Spleen (tissue), 11 donors: ENCODE measurements around the gene BANK1. TPM values are rescaled to one million over a fixed set of nuclear protein-coding genes. Genes with fewer than 3 reads are reported as not detected.

Experiments used
- DNase-seq: peaks from one replicate; pipeline ENCODE4 v3.0.0-alpha.2; 2020
- H3K27ac ChIP-seq, 8 donors: fragments of 200-600 bp; sonication (generic) in 7 of 8; 1 replicate in 4 of 8; 2 replicates in 4 of 8; pipeline versions ENCODE4 v1.5.0 to v1.8.0; 2016 to 2021; ENCODE audit warnings: inconsistent platforms in 4 of 8, mild to moderate bottlenecking in 4 of 8, moderate library complexity in 1 of 8
- H3K27me3 ChIP-seq, 7 donors: fragments of 200-600 bp; sonication (generic) in 6 of 7; replicated peaks in 1 of 7; 1 replicate in 4 of 7; 2 replicates in 3 of 7; pipeline versions ENCODE4 v1.5.0 to v1.8.0; 2016 to 2021; ENCODE audit warnings: inconsistent platforms in 3 of 7, mild to moderate bottlenecking in 1 of 7
- H3K36me3 ChIP-seq, 6 donors: fragments of 200-600 bp; sonication (generic) in 5 of 6; 1 replicate in 4 of 6; 2 replicates in 2 of 6; pipeline versions ENCODE4 v1.5.0 to v1.8.0; 2016 to 2021; ENCODE audit warnings: inconsistent platforms in 2 of 6
- H3K4me1 ChIP-seq, 6 donors: fragments of 200-600 bp; sonication (generic) in 5 of 6; 1 replicate in 3 of 6; 2 replicates in 3 of 6; pipeline versions ENCODE4 v1.5.0 to v1.8.0; 2016 to 2021; ENCODE audit warnings: inconsistent platforms in 3 of 6
- H3K4me3 ChIP-seq, 8 donors: fragments of 200-600 bp; sonication (generic) in 7 of 8; 1 replicate in 4 of 8; 2 replicates in 4 of 8; pipeline versions ENCODE4 v1.5.0 to v1.8.0; 2016 to 2021; ENCODE audit warnings: inconsistent platforms in 4 of 8, mild to moderate bottlenecking in 4 of 8, moderate library complexity in 2 of 8
- H3K9me3 ChIP-seq, 8 donors: fragments of 200-600 bp; sonication (generic) in 7 of 8; 1 replicate in 4 of 8; 2 replicates in 4 of 8; pipeline versions ENCODE4 v1.5.0 to v1.8.0; 2016 to 2021; ENCODE audit warnings: inconsistent platforms in 4 of 8
- POLR2A ChIP-seq, 3 donors: fragments of 450-650 bp; IDR thresholded peaks; one replicate each; pipeline ENCODE4 v1.5.1; 2017; ENCODE audit warnings: antibody characterized with exemption in 3 of 3, mild to moderate bottlenecking in 1 of 3
- POLR2AphosphoS5 ChIP-seq, 3 donors: sonication (generic); formaldehyde crosslinking; IDR thresholded peaks; one replicate each; pipeline ENCODE4 v1.5.1; 2017; ENCODE audit warnings: antibody characterized with exemption in 3 of 3
- WGBS, 5 donors: extraction: QIAGEN DNeasy Blood & Tissue Kit in 3 of 5; methylation state at CpG; one replicate each; pipeline versions ENCODE4 v1.1.5 to v1.1.7; 2013 to 2018; 5-methylcytosine and 5-hydroxymethylcytosine counted together
- intact Hi-C: fragments of 100-400 bp; cut with DNase I; formaldehyde crosslinking; loops from one replicate; pipeline ENCODE4 v1.15.0; 2023; ENCODE audit warnings: low total_unique reads
- polyA plus RNA-seq, 3 donors: library from polyadenylated mRNA; stranded (reverse); fragments of 200-250 nt; gene quantifications; one replicate each; pipeline ENCODE4 v1.2.1, GENCODE V29; 2013
- total RNA-seq, 7 donors: library from RNA; depleted of rRNA in 3 of 7; stranded (reverse); fragments of >200 nt in 3 of 7; fragmentation: NEBNext Ultra II Directional in 4 of 7; extraction: Animal tissue kit (Norgen Biotek cat#: 25700) in 4 of 7; gene quantifications; one replicate each; pipeline versions ENCODE4 v1.1.0 to v1.2.1, GENCODE V29; 2016 to 2021
- TF ChIP-seq, protein P1 (sequence below), 11 experiments: fragments of 200-600 bp in 7 of 11; fragments of 450-650 bp in 4 of 11; sonication (generic) in 4 of 11; IDR thresholded peaks in 8 of 11; conservative IDR thresholded peaks in 3 of 11; 1 replicate in 7 of 11; 2 replicates in 4 of 11; pipeline versions ENCODE4 v1.4.0 to v1.8.0; 2016 to 2021; ENCODE audit warnings: antibody characterized with exemption in 11 of 11, inconsistent platforms in 4 of 11, mild to moderate bottlenecking in 1 of 11
- donor health status: healthy with polysubstance abuse.
- donor health status: DM: no; HTN: no; CAD: no; lungs with moderate emphysema.
- donor health status: DM: no; HTN: no; CAD: no.
- donor health status: Bipolar disorder and iron deficiency.
- donor health status: healthy.
- donor health status: DM: no; HTN: no; CAD: no.
- donor health status: DM: yes; HTN: yes; CAD: no.

Gene BANK1
- total and polyA plus RNA-seq, 10 donors: 105 to 208 (median 139) TPM

DNA sequence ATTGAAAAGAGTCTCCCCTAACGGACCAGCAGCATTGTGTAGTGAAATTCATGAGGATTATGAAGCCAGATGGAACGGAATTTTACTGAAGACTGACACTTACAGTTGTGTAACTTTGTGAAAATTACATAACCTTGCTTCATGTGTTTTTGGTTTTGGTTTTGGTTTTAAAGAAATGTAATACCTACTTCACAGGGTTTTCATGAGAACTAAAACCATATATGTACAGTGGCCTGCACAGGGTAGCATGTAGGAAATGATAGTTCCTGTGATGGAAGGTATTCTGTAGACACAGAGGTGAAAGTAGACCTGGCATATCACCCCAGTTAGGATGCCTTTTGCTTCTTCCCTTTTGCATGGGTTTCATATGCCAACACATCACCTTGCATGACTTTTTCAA, 247.0 kb downstream of the BANK1 start:
- no peak overlapping the region for H3K27ac ChIP-seq
- 29 to 54% (median 33%) methylated on average over 2 of the region's 2 CpGs for WGBS, 5 donors
- no peaks in the 10 kb centered on the region for H3K27me3 ChIP-seq
- intact Hi-C loops: no loop called here
- no peaks in the 10 kb centered on the region for H3K9me3 ChIP-seq
- H3K4me3 ChIP-seq: no peak overlapping the region
- peaks cover 0 to 53% (median 0%) of the 10 kb centered on the region in 6 donors for H3K36me3 ChIP-seq
- no peak for DNase-seq
- H3K4me1 ChIP-seq: peaks cover 0 to 6% (median 0%) of the 10 kb centered on the region in 6 donors
- TF ChIP-seq, protein P1, sequence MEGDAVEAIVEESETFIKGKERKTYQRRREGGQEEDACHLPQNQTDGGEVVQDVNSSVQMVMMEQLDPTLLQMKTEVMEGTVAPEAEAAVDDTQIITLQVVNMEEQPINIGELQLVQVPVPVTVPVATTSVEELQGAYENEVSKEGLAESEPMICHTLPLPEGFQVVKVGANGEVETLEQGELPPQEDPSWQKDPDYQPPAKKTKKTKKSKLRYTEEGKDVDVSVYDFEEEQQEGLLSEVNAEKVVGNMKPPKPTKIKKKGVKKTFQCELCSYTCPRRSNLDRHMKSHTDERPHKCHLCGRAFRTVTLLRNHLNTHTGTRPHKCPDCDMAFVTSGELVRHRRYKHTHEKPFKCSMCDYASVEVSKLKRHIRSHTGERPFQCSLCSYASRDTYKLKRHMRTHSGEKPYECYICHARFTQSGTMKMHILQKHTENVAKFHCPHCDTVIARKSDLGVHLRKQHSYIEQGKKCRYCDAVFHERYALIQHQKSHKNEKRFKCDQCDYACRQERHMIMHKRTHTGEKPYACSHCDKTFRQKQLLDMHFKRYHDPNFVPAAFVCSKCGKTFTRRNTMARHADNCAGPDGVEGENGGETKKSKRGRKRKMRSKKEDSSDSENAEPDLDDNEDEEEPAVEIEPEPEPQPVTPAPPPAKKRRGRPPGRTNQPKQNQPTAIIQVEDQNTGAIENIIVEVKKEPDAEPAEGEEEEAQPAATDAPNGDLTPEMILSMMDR (IDR thresholded peaks at IDR 0.05 in 8 of 11, conservative IDR thresholded peaks at IDR 0.05 in 3 of 11): no peak
- no peak for TF ChIP-seq POLR2A (IDR thresholded peaks at IDR 0.05)
- no peak for TF ChIP-seq POLR2AphosphoS5 (IDR thresholded peaks at IDR 0.05)

DNA sequence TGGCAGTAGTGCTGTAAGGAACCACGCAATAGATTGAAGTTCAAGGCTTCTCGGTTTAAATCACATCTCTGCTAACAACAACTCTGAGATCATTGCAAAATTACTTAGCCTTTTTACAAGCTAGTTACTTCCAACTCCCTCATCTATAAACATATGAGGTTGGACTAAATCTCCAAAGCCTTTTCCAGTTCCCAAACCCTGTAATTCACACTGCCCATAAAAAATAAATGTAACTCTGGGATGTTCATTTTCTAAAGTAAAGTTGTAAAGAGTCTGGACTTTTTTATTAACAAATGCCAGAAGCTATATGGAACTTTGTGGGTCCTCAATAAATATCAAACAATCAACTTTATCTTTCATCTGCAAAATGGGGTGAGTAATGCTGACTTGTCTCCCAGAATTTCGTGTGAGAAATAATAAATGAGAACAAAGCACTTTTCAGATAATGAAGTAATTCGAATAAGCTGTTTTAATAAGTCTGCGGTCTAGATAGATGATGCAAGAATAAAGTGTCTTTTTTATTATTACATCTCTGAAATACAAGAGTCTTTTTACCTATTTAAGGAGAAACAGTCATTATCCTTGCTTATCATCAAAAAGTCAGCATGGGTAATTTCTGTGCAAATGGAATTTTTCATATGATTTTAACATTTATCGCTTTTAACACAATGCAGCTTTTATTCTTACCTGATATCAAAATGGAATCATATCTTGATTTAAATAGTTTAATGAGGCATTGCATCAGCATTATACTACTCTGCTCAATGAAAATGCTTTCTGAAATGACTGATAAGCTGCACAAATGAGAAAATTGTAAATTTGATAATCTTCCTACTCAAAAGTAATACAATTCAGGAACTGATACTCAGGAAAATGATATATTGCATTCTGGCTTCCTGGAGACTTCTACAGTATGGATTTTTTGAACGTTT, 252.6 kb downstream of the BANK1 start:
- intact Hi-C loops: no loop called here
- Histone ChIP-seq H3K27ac (no peak overlapping the region), H3K36me3 (peaks cover 0 to 49% (median 1%) of the 10 kb centered on the region in 6 donors), H3K27me3 (no peaks in the 10 kb centered on the region), H3K9me3 (no peaks in the 10 kb centered on the region), H3K4me1 (no peaks in the 10 kb centered on the region), H3K4me3 (no peak overlapping the region)
- TF ChIP-seq POLR2A (IDR thresholded peaks at IDR 0.05): no peak
- TF ChIP-seq POLR2AphosphoS5 (IDR thresholded peaks at IDR 0.05): no peak
- TF ChIP-seq, protein P1 (IDR thresholded peaks at IDR 0.05 in 8 of 11, conservative IDR thresholded peaks at IDR 0.05 in 3 of 11): no peak
- DNase-seq: no peak
- WGBS, 5 donors: 76 to 83% (median 83%) methylated on average over 7 of the region's 7 CpGs

DNA sequence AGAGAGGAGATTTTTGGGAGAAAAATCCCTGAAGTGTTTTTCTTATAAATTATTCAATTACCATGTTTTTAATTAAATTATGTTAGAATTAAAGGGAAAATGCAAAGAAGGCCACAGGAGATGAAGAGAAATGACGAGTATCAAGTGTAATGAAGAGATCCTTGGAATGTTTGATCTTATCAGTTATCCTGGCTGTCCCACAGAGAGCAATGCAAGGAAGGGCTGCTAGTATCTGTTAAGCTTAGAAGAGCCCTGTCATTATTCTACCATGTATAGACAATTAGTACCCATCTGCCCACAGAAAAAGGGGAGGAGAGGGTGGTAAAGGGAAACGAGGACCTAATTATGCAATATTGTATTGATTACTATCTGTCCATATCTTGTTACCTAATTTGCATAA, 257.1 kb downstream of the BANK1 start:
- H3K27me3 ChIP-seq: no peaks in the 10 kb centered on the region
- no peak overlapping the region for H3K4me3 ChIP-seq
- no peaks in the 10 kb centered on the region for H3K4me1 ChIP-seq
- no peak for TF ChIP-seq POLR2AphosphoS5 (IDR thresholded peaks at IDR 0.05)
- TF ChIP-seq, protein P1 (IDR thresholded peaks at IDR 0.05 in 8 of 11, conservative IDR thresholded peaks at IDR 0.05 in 3 of 11): no peak
- no peak for TF ChIP-seq POLR2A (IDR thresholded peaks at IDR 0.05)
- no peaks in the 10 kb centered on the region for H3K9me3 ChIP-seq
- WGBS, 5 donors: 69 to 79% (median 73%) methylated on average over 2 of the region's 2 CpGs
- H3K27ac ChIP-seq: no peak overlapping the region
- peaks cover 0 to 25% (median 1%) of the 10 kb centered on the region in 6 donors for H3K36me3 ChIP-seq
- intact Hi-C loops: no loop called here
- no peak for DNase-seq

DNA sequence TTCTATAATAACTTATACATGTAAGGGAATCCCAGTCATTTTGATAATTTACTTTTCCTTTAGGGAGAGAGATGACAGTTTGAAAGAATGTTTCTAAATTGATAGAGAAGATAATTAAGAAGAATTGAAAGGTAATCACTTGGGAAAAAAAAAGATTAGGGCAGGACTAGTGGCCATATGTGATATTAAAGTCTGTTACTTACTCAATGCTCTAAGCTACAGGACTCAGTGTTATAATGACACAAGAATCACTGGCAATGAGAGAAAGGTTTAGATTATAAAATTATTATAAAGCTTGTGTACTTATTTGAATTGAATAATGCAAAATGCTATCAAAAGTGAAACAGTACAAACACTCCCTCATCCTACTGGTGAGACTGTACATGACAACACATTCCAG, 265.3 kb downstream of the BANK1 start:
- no peak for TF ChIP-seq POLR2A (IDR thresholded peaks at IDR 0.05)
- TF ChIP-seq, protein P1 (IDR thresholded peaks at IDR 0.05 in 8 of 11, conservative IDR thresholded peaks at IDR 0.05 in 3 of 11): no peak
- TF ChIP-seq POLR2AphosphoS5 (IDR thresholded peaks at IDR 0.05): no peak
- H3K27me3 ChIP-seq: no peaks in the 10 kb centered on the region
- intact Hi-C loops: no loop called here

More for the DNA sequence above, 265.3 kb downstream of the BANK1 start:
- H3K9me3 ChIP-seq: no peaks in the 10 kb centered on the region
- H3K4me3 ChIP-seq: no peak overlapping the region
- no peak for DNase-seq
- no peak overlapping the region for H3K27ac ChIP-seq
- no peaks in the 10 kb centered on the region for H3K4me1 ChIP-seq
- peaks cover 0 to 16% (median 0%) of the 10 kb centered on the region in 6 donors for H3K36me3 ChIP-seq
